Measurements from ENCODE around the gene VPS11. TPM values are rescaled to one million over a fixed set of nuclear protein-coding genes. Genes with fewer than 3 reads are reported as not detected.

The VPS11 gene
- total and polyA plus RNA-seq, 10 of the 15 experiments (the other 5 are each of a cell fraction or from before 2014, with no cell fraction given): 15.8 to 26.4 (median 24.5) TPM

- TF ChIP-seq, protein P1, sequence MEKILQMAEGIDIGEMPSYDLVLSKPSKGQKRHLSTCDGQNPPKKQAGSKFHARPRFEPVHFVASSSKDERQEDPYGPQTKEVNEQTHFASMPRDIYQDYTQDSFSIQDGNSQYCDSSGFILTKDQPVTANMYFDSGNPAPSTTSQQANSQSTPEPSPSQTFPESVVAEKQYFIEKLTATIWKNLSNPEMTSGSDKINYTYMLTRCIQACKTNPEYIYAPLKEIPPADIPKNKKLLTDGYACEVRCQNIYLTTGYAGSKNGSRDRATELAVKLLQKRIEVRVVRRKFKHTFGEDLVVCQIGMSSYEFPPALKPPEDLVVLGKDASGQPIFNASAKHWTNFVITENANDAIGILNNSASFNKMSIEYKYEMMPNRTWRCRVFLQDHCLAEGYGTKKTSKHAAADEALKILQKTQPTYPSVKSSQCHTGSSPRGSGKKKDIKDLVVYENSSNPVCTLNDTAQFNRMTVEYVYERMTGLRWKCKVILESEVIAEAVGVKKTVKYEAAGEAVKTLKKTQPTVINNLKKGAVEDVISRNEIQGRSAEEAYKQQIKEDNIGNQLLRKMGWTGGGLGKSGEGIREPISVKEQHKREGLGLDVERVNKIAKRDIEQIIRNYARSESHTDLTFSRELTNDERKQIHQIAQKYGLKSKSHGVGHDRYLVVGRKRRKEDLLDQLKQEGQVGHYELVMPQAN (conservative IDR thresholded peaks at IDR 0.05): no peak
- TF ChIP-seq YY1 (IDR thresholded peaks at IDR 0.05; ENCODE audit: low read depth, low read length): no peak
- TF ChIP-seq NFIC (IDR thresholded peaks at IDR 0.05; ENCODE audit: low read depth, low read length): no peak
- no peak for TF ChIP-seq RCOR1 (conservative IDR thresholded peaks at IDR 0.05; ENCODE audit: low read depth, low read length)
- TF ChIP-seq CHD4 (IDR thresholded peaks at IDR 0.05): no peak
- TF ChIP-seq, protein P2, sequence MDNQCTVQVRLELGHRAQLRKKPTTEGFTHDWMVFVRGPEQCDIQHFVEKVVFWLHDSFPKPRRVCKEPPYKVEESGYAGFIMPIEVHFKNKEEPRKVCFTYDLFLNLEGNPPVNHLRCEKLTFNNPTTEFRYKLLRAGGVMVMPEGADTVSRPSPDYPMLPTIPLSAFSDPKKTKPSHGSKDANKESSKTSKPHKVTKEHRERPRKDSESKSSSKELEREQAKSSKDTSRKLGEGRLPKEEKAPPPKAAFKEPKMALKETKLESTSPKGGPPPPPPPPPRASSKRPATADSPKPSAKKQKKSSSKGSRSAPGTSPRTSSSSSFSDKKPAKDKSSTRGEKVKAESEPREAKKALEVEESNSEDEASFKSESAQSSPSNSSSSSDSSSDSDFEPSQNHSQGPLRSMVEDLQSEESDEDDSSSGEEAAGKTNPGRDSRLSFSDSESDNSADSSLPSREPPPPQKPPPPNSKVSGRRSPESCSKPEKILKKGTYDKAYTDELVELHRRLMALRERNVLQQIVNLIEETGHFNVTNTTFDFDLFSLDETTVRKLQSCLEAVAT (IDR thresholded peaks at IDR 0.05): no peak
- no peak for TF ChIP-seq ASH2L (IDR thresholded peaks at IDR 0.05; ENCODE audit: borderline replicate concordance, low read depth)
- no peak for TF ChIP-seq BCLAF1 (IDR thresholded peaks at IDR 0.05)
- no peak for TF ChIP-seq FOS (IDR thresholded peaks at IDR 0.05; ENCODE audit: borderline replicate concordance, extremely low read depth, insufficient read length)
- TF ChIP-seq, protein P3, sequence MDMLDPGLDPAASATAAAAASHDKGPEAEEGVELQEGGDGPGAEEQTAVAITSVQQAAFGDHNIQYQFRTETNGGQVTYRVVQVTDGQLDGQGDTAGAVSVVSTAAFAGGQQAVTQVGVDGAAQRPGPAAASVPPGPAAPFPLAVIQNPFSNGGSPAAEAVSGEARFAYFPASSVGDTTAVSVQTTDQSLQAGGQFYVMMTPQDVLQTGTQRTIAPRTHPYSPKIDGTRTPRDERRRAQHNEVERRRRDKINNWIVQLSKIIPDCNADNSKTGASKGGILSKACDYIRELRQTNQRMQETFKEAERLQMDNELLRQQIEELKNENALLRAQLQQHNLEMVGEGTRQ (IDR thresholded peaks at IDR 0.05; ENCODE audit: borderline replicate concordance, low read depth, low read length): no peak
- TF ChIP-seq SUPT20H (IDR thresholded peaks at IDR 0.05; ENCODE audit: borderline replicate concordance, control insufficient read depth, low read depth, low read length): no peak
- no peak for TF ChIP-seq CREM (IDR thresholded peaks at IDR 0.05; ENCODE audit: low read depth)
- no peak for TF ChIP-seq BCL11A (IDR thresholded peaks at IDR 0.05; ENCODE audit: low read depth, low read length)
- no peak for TF ChIP-seq SPI1 (IDR thresholded peaks at IDR 0.05; ENCODE audit: borderline replicate concordance, insufficient read depth, low read depth, low read length)
Measured at GRCh38 chr11:119087123-119087522, 19.5 kb downstream of the VPS11 start (continued).

Data from GM12878 (cell line).